Measurements from ENCODE around the gene KREMEN1. TPM values are rescaled to one million over a fixed set of nuclear protein-coding genes. Genes with fewer than 3 reads are reported as not detected.

KREMEN1 gene
- total RNA-seq, 2 experiments from 2014 or later, result 0.09 to 0.47 TPM

DNA sequence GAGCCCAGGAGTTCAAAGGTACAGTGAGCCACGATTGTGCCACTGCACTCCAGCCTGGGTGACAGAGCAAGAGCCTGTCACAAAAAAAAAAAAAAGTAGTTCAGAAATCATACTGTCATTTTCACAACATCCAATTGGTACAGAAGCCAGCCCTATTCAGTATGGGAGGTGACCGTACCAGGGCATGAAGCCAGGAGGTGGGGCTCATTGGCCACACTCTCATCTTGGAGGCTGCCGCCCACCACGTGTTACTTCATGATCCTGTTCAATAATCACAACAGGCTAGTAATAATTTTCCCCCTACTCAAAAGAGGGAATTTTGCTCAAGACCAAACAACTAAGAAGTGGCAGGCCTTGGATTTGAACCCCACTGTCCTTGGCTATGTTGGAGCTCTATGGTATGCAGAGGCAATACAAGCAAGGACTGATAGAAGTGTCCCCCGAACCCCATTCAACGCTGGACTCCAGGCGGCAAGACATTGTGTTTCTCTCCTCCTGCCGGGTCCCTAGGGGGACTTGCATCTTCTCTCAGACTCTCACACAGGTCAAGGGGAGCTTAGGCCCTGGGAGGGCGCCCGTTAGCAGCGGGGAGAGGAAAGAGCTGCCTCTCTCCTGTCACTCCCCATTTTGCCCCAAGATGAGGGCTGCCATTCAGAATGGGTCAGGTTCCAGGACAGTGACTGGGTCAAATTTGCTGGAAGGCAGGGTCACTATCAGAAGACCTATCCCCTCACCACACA, 92.7 kb downstream of the KREMEN1 start:
- H3K36me3 Mint-ChIP-seq, result no peaks in the 10 kb centered on the region
- no peak overlapping the region for H3K4me3 Mint-ChIP-seq
- ATAC-seq (no peak), DNase-seq (no peak)
- no peaks in the 10 kb centered on the region for H3K9me3 Mint-ChIP-seq (ENCODE audit: low read depth)
- peaks cover 28% of the 10 kb centered on the region for H3K4me1 Mint-ChIP-seq
- CTCF ChIA-PET, result interaction anchor here (0.8 kb wide), 1 partner anchor 54 kb away, joined by 3 read pairs; no protein-coding TSS in a partner anchor
- H3K27ac Mint-ChIP-seq, result no peak overlapping the region
- peaks cover 41% of the 10 kb centered on the region for H3K27me3 Mint-ChIP-seq

DNA sequence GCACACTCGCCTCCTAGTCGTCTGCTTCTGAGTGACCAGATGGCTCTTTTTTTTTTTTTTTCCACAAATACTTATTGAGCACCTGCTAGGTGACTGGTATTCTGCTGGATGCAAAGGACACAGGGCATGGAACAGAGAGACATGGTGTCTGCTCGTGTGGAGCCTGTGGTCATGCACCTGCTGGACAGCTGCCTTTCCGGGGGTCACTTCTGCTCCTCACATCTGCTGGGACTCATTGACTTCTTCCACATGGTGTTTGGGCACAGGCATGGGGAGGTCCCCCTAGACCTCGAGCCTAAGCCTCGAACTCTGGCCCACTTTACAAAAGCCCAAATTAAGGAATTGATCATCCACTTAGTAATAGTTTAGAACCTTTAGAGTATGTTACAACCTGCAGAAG, 93.3 kb downstream of the KREMEN1 start:
- Mint-ChIP-seq H3K27ac (peak overlapping the region; percentile 34), H3K27me3 (peaks cover 37% of the 10 kb centered on the region), H3K9me3 (ENCODE audit: low read depth) (no peaks in the 10 kb centered on the region), H3K4me3 (no peak overlapping the region), H3K36me3 (no peaks in the 10 kb centered on the region), H3K4me1 (peaks cover 21% of the 10 kb centered on the region)
- no peak for DNase-seq
- ATAC-seq, result no peak
- CTCF ChIA-PET, result interaction anchor here (0.8 kb wide), 1 partner anchor 55 kb away, joined by 3 read pairs; no protein-coding TSS in a partner anchor

DNA sequence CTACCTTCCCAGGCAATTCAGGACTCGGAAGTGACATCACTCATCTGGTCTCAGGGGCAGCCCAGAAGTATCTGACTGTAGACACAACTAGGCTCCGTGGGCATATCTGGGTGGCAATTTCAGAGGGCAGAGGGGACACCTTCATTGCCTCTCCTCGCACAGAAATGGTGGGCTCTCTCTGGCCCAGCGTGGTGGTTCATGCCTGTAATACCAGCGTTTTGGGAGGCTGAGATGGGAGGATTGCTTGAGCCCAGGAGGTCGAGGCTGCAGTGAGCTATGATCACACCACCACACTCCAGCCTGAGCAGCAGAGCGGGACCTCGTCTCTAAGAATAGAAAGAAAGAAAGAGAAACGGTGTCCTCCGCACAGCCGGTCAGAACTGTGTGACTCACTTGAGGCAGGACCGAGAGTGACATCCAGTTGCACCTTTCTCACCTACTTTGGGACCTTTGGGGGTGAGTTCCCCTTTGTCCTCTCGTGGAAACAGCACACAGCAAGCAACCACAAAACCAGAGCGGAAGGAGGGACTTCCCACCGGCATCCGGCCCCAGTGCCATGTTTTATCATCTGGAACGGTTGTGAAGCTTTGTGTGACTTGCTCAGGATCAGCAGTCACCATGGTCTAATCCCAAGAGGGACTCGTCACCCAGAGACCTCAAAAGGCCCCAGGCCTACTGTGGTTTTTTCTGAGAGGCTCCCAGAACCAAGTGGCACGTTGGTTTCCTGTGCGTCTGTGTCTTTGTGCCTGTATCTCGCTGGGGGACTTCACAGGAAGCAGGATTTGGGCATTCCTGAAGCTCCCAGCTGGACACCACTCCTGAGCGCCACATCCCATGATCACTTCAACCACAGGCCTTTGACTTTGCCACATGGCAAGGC, 94.4 kb downstream of the KREMEN1 start:
- CTCF ChIA-PET, result interaction anchor here (1.0 kb wide), 1 partner anchor 8 kb away, joined by 3 read pairs; no protein-coding TSS in a partner anchor
- Mint-ChIP-seq H3K9me3 (ENCODE audit: low read depth) (no peaks in the 10 kb centered on the region), H3K27ac (peak overlapping the region; percentile 50), H3K4me3 (peak overlapping the region; percentile 25), H3K27me3 (peaks cover 40% of the 10 kb centered on the region), H3K4me1 (peaks cover 20% of the 10 kb centered on the region), H3K36me3 (no peaks in the 10 kb centered on the region)
- ATAC-seq (peak; percentile 84), DNase-seq (peak; percentile 84)

DNA sequence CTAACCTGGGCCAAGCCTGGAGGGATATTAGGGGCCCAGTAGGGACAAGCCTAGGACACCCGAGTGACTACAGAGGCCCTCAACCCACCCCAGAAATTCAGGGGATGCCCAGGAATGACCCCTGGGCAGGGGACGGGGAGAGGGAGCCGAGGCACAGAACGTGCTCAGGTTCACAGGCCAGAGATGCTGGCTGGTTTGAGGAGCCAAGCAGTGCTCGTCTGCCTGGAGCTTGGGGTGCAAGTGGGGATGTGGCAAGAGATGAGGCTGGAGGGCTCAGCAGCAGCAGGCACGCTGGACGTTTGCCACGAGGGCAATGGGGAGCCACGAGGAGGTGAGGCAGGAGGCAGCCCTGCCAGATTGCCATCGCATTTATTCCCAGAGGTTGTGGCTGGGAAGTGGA, 98.9 kb downstream of the KREMEN1 start:
- no peak overlapping the region for H3K4me3 Mint-ChIP-seq
- ATAC-seq, result no peak
- peaks cover 10% of the 10 kb centered on the region for H3K9me3 Mint-ChIP-seq (ENCODE audit: low read depth)
- DNase-seq, result no peak
- peaks cover 2% of the 10 kb centered on the region for H3K36me3 Mint-ChIP-seq
- H3K4me1 Mint-ChIP-seq, result peaks cover 12% of the 10 kb centered on the region
- CTCF ChIA-PET, result no interaction called here
- peaks cover 46% of the 10 kb centered on the region for H3K27me3 Mint-ChIP-seq
- H3K27ac Mint-ChIP-seq, result no peak overlapping the region

DNA sequence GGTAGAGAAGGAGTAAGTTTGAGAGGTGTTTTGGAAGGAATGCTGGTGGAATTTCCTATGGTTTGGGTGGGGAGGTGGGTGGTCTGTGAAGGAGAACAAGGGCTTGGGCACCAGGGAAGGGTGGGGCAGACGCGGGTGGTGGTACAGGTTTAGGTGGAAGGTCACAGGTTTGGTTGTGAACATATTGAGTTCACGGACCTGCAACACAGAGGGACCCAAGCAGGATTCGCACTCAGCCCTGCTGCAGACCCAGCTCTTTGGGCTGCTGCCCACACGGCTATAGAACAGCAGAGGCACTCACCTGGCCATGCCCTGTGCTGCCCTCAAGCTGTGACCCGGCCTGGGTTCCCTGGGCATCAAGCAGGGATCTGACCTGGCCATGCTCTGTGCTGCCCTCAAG, 99.4 kb downstream of the KREMEN1 start:
- CTCF ChIA-PET, result no interaction called here
- H3K27me3 Mint-ChIP-seq, result peaks cover 48% of the 10 kb centered on the region
- H3K4me1 Mint-ChIP-seq, result peaks cover 7% of the 10 kb centered on the region
- peaks cover 2% of the 10 kb centered on the region for H3K36me3 Mint-ChIP-seq
- DNase-seq, result no peak
- ATAC-seq, result no peak
- H3K27ac Mint-ChIP-seq, result no peak overlapping the region
- H3K4me3 Mint-ChIP-seq, result no peak overlapping the region
- peaks cover 10% of the 10 kb centered on the region for H3K9me3 Mint-ChIP-seq (ENCODE audit: low read depth)

DNA sequence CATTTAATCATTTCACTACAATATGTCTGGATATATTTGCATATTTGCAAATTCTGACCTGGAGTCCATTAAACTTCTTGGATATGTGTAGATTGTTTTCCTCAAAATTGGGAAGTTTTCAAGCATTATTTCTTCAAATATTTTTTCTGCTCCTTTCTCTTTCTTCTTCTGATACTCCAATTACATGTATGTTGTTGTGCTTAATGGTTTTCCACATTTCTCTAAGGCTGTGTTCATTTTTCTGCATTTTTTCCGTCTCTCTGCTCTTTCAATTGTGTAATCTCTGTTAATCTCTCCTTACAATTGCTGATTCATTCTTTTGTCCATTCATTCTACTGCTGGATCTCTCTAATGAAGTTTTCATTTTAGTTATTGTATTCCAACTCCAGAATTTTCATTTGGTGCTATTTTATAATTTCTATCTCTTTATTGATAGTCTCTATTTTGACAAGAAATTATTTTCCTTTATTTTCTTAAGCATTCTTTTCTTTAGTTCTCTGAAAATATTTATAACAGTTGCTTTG, 102.5 kb downstream of the KREMEN1 start:
- CTCF ChIA-PET, result interaction anchor here (2.6 kb wide), 1 partner anchor 70 kb away, joined by 5 read pairs; no protein-coding TSS in a partner anchor
- DNase-seq (no peak), ATAC-seq (no peak)
- peaks cover 43% of the 10 kb centered on the region for H3K27me3 Mint-ChIP-seq
- H3K36me3 Mint-ChIP-seq, result peaks cover 2% of the 10 kb centered on the region
- no peak overlapping the region for H3K4me3 Mint-ChIP-seq
- H3K9me3 Mint-ChIP-seq (ENCODE audit: low read depth), result peaks cover 10% of the 10 kb centered on the region
- H3K27ac Mint-ChIP-seq, result no peak overlapping the region
- no peaks in the 10 kb centered on the region for H3K4me1 Mint-ChIP-seq

DNA sequence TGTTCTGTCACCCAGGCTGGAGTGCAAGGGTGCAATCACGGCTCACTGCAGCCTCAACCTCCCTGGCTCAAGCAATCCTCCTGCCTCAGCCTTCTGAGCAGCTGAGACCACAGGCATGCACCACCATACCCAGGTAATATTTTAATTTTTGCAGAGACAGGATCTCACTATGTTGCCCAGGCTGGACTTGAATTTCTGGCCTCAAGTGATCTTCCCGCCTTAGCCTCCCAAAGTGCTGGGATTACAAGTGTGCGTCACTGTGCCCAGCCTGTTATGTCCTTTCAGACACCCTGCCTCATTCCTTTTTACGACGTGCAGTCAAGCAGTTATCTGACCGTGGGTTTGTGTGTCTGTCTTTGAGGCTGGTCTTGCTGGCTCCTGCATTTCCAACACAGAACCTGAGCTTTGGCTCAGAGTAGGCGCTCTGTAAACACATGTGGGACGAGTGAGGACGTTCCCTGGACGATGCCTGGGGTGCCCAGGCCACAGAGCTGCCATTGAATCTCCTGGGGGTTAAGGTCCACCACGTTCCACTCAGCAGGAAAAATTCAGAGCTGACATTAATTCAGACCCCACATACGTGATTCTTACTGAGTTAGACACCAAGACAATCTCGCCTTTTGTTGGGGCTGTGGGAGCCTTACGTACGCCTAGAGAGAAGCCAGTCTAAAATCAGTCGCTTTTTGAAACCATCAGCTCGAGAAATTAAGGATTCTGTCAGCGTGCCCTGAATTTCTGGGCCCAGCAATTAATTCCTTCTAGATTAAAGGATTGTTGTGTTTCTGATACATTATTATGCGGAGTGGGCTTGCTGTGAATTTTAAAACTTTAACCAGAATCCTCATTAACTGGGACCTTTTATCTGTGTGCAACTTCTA, 111.4 kb downstream of the KREMEN1 start:
- H3K27me3 Mint-ChIP-seq, result peaks cover 30% of the 10 kb centered on the region
- no peak overlapping the region for H3K4me3 Mint-ChIP-seq
- no peak for DNase-seq
- H3K36me3 Mint-ChIP-seq, result no peaks in the 10 kb centered on the region
- no peaks in the 10 kb centered on the region for H3K9me3 Mint-ChIP-seq (ENCODE audit: low read depth)
- no peak overlapping the region for H3K27ac Mint-ChIP-seq
- CTCF ChIA-PET, result interaction anchor here (1.2 to 1.4 kb wide), 2 partner anchors 10 to 61 kb away, joined by 3 to 5 read pairs; no protein-coding TSS in a partner anchor
- no peaks in the 10 kb centered on the region for H3K4me1 Mint-ChIP-seq
- no peak for ATAC-seq

DNA sequence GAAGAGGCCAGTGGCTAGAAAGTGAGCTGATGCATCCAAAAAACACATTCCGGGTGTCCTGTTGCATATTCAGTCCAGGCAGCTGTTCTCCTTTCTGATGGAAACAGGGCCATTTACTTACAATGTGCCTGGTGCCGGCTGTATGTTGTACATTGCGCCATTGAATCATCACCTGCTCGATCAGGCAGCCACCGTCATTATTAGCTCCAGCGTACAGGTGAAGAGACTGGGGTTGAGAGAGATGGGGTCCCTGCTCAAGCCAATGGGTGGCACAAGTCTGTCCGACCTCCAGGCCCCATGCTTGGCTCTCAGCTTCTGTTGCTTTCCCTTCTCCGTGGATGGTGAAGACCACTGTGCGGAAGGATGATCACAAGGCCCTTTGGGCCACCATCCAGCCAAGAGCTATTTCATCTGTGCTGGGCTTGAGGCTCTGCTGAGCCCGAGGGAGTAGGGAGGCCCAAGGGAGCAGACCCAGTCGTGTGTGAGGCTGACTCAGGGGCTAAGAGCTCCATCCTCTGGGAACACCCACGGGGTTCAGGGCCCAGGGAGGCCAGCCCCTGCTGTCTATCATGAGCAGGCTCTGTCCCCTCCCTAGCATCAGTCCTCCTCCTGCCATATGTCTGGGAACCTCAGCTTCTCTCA, 112.1 kb downstream of the KREMEN1 start:
- Mint-ChIP-seq H3K4me1 (no peaks in the 10 kb centered on the region), H3K27me3 (peaks cover 32% of the 10 kb centered on the region), H3K36me3 (no peaks in the 10 kb centered on the region), H3K9me3 (ENCODE audit: low read depth) (no peaks in the 10 kb centered on the region), H3K4me3 (no peak overlapping the region), H3K27ac (no peak overlapping the region)
- CTCF ChIA-PET, result interaction anchor here (1.2 to 1.4 kb wide), 2 partner anchors 11 to 60 kb away, joined by 3 to 5 read pairs; no protein-coding TSS in a partner anchor
- DNase-seq (no peak), ATAC-seq (no peak)

DNA sequence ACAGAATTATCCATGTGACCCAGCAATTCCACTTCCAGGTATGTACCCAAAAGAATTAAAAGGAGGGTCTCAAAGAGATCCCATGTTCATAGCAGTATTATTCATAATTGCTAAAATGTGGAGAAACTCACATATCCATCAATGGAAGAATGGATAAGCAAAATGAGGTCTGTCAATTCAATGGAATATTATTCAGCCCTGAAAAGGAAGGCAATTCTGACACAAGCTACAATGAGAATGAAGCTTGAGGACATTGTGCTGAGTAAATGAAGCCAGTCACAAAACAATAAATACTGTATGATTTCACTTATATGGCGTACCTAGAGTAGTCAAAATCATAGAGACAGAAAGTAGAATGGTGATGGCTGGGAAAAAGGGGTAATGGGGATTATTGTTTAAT, 113.5 kb downstream of the KREMEN1 start:
- Mint-ChIP-seq H3K27ac (no peak overlapping the region), H3K27me3 (peaks cover 37% of the 10 kb centered on the region), H3K4me3 (no peak overlapping the region), H3K9me3 (ENCODE audit: low read depth) (no peaks in the 10 kb centered on the region), H3K4me1 (no peaks in the 10 kb centered on the region), H3K36me3 (no peaks in the 10 kb centered on the region)
- DNase-seq, result no peak
- no peak for ATAC-seq
- CTCF ChIA-PET, result no interaction called here

DNA sequence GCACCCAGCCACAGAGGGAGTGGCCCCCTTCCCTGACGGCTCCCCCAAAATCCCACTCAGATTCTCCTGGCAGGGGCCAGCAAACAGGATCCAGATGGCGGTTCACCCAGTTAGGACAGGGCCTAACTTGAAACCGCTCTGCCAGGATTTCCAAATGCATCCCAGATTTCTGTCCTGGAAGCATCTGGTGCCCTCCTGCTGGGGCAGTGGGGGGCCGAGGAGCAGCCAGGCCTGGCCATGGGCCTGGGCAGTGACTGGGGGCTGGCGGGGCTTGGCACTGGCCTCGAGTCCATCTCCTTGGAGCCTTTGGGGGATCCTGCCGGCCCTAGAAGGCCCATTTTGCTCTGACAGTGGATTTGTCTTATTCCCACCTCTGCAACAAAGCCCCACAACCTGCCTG, 115.0 kb downstream of the KREMEN1 start:
- no peak for ATAC-seq

DNA sequence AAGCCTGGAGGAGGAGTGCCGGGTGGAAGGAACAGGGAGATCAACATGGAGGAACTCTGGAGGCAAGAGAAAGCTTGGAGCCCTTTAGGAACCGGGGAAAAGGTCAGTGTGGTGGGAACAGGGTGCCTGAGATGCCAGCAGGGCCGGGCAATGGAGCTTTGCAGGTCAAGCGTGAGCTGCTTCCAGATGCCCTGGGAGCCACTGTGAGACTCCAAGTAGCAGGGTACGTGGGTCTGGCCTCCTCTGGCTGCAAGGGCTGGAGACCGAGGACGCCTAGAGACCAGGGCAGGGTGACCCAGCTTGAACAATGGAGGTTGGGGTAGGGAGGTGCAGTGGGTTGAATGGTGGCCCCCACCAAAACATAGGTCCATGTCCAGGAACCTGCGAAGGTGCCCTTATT, 117.2 kb downstream of the KREMEN1 start:
- Mint-ChIP-seq H3K4me1 (no peaks in the 10 kb centered on the region), H3K27ac (no peak overlapping the region), H3K4me3 (no peak overlapping the region), H3K36me3 (peaks cover 1% of the 10 kb centered on the region), H3K9me3 (ENCODE audit: low read depth) (peaks cover 2% of the 10 kb centered on the region), H3K27me3 (peaks cover 28% of the 10 kb centered on the region)
- DNase-seq (no peak), ATAC-seq (no peak)
- CTCF ChIA-PET, result no interaction called here

More for the DNA sequence above, 115.0 kb downstream of the KREMEN1 start:
- Mint-ChIP-seq H3K4me3 (no peak overlapping the region), H3K9me3 (ENCODE audit: low read depth) (no peaks in the 10 kb centered on the region), H3K36me3 (no peaks in the 10 kb centered on the region), H3K4me1 (no peaks in the 10 kb centered on the region), H3K27ac (no peak overlapping the region), H3K27me3 (peaks cover 35% of the 10 kb centered on the region)
- DNase-seq, result no peak
- CTCF ChIA-PET, result no interaction called here

DNA sequence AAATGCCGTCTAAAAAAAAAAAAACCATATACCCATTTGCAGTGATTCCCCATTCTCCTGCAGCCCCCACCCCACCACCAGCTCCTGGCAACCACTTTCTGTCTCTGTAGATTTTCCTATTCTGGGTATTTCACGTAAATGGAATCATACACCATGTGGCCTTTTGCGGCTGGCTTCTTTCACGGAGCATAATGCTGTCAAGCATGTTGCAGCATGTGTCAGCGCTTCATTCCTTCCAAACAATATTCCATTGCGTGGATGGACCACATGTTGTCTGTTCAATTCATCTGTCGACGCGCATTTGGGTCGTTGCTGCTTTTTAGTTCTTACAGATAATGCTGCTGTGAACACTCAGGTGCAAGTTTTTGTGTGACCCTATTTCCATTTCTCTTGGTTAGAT, 118.1 kb downstream of the KREMEN1 start:
- Mint-ChIP-seq H3K36me3 (peaks cover 1% of the 10 kb centered on the region), H3K4me1 (no peaks in the 10 kb centered on the region), H3K27me3 (peaks cover 28% of the 10 kb centered on the region), H3K27ac (no peak overlapping the region), H3K4me3 (no peak overlapping the region), H3K9me3 (ENCODE audit: low read depth) (peaks cover 2% of the 10 kb centered on the region)
- DNase-seq, result no peak
- CTCF ChIA-PET, result no interaction called here
- no peak for ATAC-seq
